HepG2 (cell line): ENCODE measurements around the gene FBF1. TPM values are rescaled to one million over a fixed set of nuclear protein-coding genes. Genes with fewer than 3 reads are reported as not detected.

ENCODE experiments used
- CENPT ChIP-seq: sonication (generic); formaldehyde crosslinking; IDR thresholded peaks from 2 replicates; pipeline ENCODE4 v1.8.0; 2022; ENCODE audit warnings: low read depth, mild to moderate bottlenecking, moderate library complexity, missing genetic modification reagents
- ELF1 ChIP-seq: sonication (generic); formaldehyde crosslinking; IDR thresholded peaks from 2 replicates; pipeline ENCODE4 v1.4.0; 2020; ENCODE audit warnings: missing genetic modification reagents
- FOXJ3 ChIP-seq: sonication (generic); formaldehyde crosslinking; IDR thresholded peaks from 2 replicates; pipeline ENCODE4 v1.4.0; 2020; ENCODE audit warnings: missing genetic modification reagents, mild to moderate bottlenecking, borderline replicate concordance
- MAFF ChIP-seq: IDR thresholded peaks from 2 replicates; pipeline ENCODE4 v1.6.1; 2011; ENCODE audit warnings: low read depth, low read length, improper control_type of control experiment
- NBN ChIP-seq: fragments of 450-650 bp; conservative IDR thresholded peaks from 2 replicates; pipeline ENCODE4 v1.6.1; 2017
- NCOA1 ChIP-seq: sonication (generic); formaldehyde crosslinking; IDR thresholded peaks from 2 replicates; pipeline ENCODE4 v1.9.0; 2021; ENCODE audit warnings: missing genetic modification reagents
- RBFOX2 ChIP-seq: fragments of 200-400 bp; formaldehyde crosslinking; IDR thresholded peaks from 2 replicates; pipeline ENCODE4 v1.6.1; 2017; ENCODE audit warnings: low read depth, mild to moderate bottlenecking, low read length
- RCOR2 ChIP-seq: IDR thresholded peaks from 2 replicates; pipeline ENCODE4 v1.6.1; 2016; ENCODE audit warnings: missing biosample characterization, missing genetic modification reagents
- RELA ChIP-seq: sonication (generic); formaldehyde crosslinking; IDR thresholded peaks from 2 replicates; pipeline ENCODE4 v1.4.0; 2020; ENCODE audit warnings: missing genetic modification reagents
- SCMH1 ChIP-seq: sonication (generic); formaldehyde crosslinking; IDR thresholded peaks from 2 replicates; pipeline ENCODE4 v1.9.0; 2021; ENCODE audit warnings: missing genetic modification reagents, mild to moderate bottlenecking, borderline replicate concordance
- SRSF4 ChIP-seq: fragments of 200-400 bp; formaldehyde crosslinking; IDR thresholded peaks from one replicate; pipeline ENCODE4 v1.6.1; 2018; ENCODE audit warnings: mild to moderate bottlenecking, low read depth, low read length, moderate library complexity; ENCODE audit not compliant: poor library complexity, severe bottlenecking
- ZBTB1 ChIP-seq: sonication (generic); formaldehyde crosslinking; IDR thresholded peaks from 2 replicates; pipeline ENCODE4 v1.4.0; 2020; ENCODE audit warnings: missing genetic modification reagents, borderline replicate concordance
- ZFP36L1 ChIP-seq: sonication (generic); formaldehyde crosslinking; IDR thresholded peaks from 2 replicates; pipeline ENCODE4 v1.8.0; 2022; ENCODE audit warnings: mild to moderate bottlenecking, missing genetic modification reagents, moderate library complexity
- ZNF260 ChIP-seq: sonication (generic); formaldehyde crosslinking; IDR thresholded peaks from 2 replicates; pipeline ENCODE4 v1.4.0; 2020; ENCODE audit warnings: missing genetic modification reagents, low read depth, mild to moderate bottlenecking, borderline replicate concordance
- ZNF263 ChIP-seq: sonication (generic); formaldehyde crosslinking; IDR thresholded peaks from 2 replicates; pipeline ENCODE4 v1.4.0; 2020; ENCODE audit warnings: missing genetic modification reagents
- ZNF33A ChIP-seq: sonication (generic); formaldehyde crosslinking; IDR thresholded peaks from 2 replicates; pipeline ENCODE4 v1.5.1; 2020; ENCODE audit warnings: missing genetic modification reagents, mild to moderate bottlenecking, moderate library complexity, borderline replicate concordance
- ZNF556 ChIP-seq: sonication (generic); formaldehyde crosslinking; IDR thresholded peaks from 2 replicates; pipeline ENCODE4 v1.4.0; 2020; ENCODE audit warnings: mild to moderate bottlenecking, missing genetic modification reagents, borderline replicate concordance
- ZNF569 ChIP-seq: sonication (generic); formaldehyde crosslinking; IDR thresholded peaks from 2 replicates; pipeline ENCODE4 v1.5.0; 2020; ENCODE audit warnings: mild to moderate bottlenecking, missing genetic modification reagents, moderate library complexity, borderline replicate concordance
- ZNF598 ChIP-seq: sonication (generic); formaldehyde crosslinking; IDR thresholded peaks from 2 replicates; pipeline ENCODE4 v1.5.1; 2020; ENCODE audit warnings: mild to moderate bottlenecking, missing genetic modification reagents, borderline replicate concordance
- ZNF768 ChIP-seq: sonication (generic); formaldehyde crosslinking; IDR thresholded peaks from 2 replicates; pipeline ENCODE4 v1.4.0; 2020; ENCODE audit warnings: missing genetic modification reagents
- polyA plus RNA-seq, 8 experiments: library from polyadenylated mRNA; depleted of rRNA in 3 of 8; stranded (reverse) in 7 of 8; unstranded in 1 of 8; fragments of >200 nt; fragmentation: Illumina TruSeq in 4 of 8; extraction: Trizol in 4 of 8; gene quantifications; 2 replicates each; pipeline versions ENCODE4 v1.2.1 to v1.2.3, GENCODE V29; 2011 to 2016; ENCODE audit warnings: low read depth in 4 of 8, missing spikeins in 1 of 8, mixed read lengths in 1 of 8; ENCODE audit not compliant: insufficient read depth in 1 of 8
- total RNA-seq, 5 experiments: library from RNA; depleted of rRNA; stranded (reverse); fragments of >200 nt; fragmentation: Illumina TruSeq; extraction: Trizol; gene quantifications; 2 replicates each; pipeline ENCODE4 v1.2.3, GENCODE V29; 2016; ENCODE audit warnings: low read depth in 1 of 5
- TF ChIP-seq, protein P1 (sequence below): sonication (generic); formaldehyde crosslinking; IDR thresholded peaks from 2 replicates; pipeline ENCODE4 v1.5.0; 2020; ENCODE audit warnings: missing genetic modification reagents
- TF ChIP-seq, protein P2 (sequence below): IDR thresholded peaks from 2 replicates; pipeline ENCODE4 v1.6.1; 2016
- TF ChIP-seq, protein P3 (sequence below): sonication (generic); formaldehyde crosslinking; IDR thresholded peaks from 2 replicates; pipeline ENCODE4 v1.8.1; 2023; ENCODE audit warnings: missing genetic modification reagents, inconsistent platforms, borderline replicate concordance
- TF ChIP-seq, protein P4 (sequence below): sonication (generic); formaldehyde crosslinking; IDR thresholded peaks from 2 replicates; pipeline ENCODE4 v1.4.0; 2020; ENCODE audit warnings: missing genetic modification reagents

Gene FBF1
- total and polyA plus RNA-seq, 2 of the 13 experiments (the other 11 are each of a cell fraction or from before 2014, with no cell fraction given): 2.4 to 8.1 TPM

DNA sequence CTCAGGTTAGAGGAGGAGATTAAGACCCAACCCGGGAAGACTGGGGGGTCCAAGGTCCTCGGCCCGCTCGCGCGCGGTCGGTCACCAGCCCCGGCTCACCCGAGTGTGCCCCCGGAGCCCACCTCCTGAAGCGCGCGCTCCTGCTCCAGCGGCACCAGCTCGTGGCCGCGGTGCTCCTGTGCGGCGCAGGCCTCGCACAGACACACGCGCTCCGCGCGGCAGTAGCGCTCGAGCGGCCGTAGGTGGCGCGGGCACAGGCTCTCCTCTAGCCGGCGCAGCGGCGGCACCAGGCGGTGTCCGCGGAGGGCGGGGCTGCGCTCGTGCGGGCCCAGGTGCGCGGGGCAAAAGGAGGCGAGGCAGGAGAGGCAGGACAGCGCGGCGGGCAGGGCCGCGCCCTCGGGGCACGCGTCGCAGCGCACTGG lies 63.1 kb downstream of the FBF1 start (continued):
- no peak for TF ChIP-seq SRSF4
- TF ChIP-seq ZNF569 (CRISPR knock-in tag): no peak; the same call in 1 of the 2 replicates
- TF ChIP-seq ZNF598 (CRISPR knock-in tag): no peak
- TF ChIP-seq FOXJ3 (CRISPR knock-in tag): no peak
- TF ChIP-seq ZNF260 (CRISPR knock-in tag): no peak
- no peak; the same call in 1 of the 2 replicates for TF ChIP-seq ZFP36L1 (CRISPR knock-in tag)
- TF ChIP-seq, protein P1, sequence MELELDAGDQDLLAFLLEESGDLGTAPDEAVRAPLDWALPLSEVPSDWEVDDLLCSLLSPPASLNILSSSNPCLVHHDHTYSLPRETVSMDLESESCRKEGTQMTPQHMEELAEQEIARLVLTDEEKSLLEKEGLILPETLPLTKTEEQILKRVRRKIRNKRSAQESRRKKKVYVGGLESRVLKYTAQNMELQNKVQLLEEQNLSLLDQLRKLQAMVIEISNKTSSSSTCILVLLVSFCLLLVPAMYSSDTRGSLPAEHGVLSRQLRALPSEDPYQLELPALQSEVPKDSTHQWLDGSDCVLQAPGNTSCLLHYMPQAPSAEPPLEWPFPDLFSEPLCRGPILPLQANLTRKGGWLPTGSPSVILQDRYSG (CRISPR knock-in tag): peak; percentile 75
- TF ChIP-seq, protein P2, sequence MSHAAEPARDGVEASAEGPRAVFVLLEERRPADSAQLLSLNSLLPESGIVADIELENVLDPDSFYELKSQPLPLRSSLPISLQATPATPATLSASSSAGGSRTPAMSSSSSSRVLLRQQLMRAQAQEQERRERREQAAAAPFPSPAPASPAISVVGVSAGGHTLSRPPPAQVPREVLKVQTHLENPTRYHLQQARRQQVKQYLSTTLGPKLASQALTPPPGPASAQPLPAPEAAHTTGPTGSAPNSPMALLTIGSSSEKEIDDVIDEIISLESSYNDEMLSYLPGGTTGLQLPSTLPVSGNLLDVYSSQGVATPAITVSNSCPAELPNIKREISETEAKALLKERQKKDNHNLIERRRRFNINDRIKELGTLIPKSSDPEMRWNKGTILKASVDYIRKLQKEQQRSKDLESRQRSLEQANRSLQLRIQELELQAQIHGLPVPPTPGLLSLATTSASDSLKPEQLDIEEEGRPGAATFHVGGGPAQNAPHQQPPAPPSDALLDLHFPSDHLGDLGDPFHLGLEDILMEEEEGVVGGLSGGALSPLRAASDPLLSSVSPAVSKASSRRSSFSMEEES: no peak
- no peak for TF ChIP-seq ZNF33A (CRISPR knock-in tag)
- peak; percentile 86; the same call in 1 of the 2 replicates for TF ChIP-seq ZNF556
- TF ChIP-seq SCMH1 (CRISPR knock-in tag): no peak
- 0 out of 2 replicates have a peak, but pooled peaks have one; percentile 26 for TF ChIP-seq ZNF768 (CRISPR knock-in tag)
- no peak for TF ChIP-seq RCOR2 (CRISPR knock-in tag)
- no peak for TF ChIP-seq NBN
- TF ChIP-seq MAFF: no peak
- peak; percentile 86 for TF ChIP-seq CENPT (CRISPR knock-in tag)
- TF ChIP-seq, protein P3, sequence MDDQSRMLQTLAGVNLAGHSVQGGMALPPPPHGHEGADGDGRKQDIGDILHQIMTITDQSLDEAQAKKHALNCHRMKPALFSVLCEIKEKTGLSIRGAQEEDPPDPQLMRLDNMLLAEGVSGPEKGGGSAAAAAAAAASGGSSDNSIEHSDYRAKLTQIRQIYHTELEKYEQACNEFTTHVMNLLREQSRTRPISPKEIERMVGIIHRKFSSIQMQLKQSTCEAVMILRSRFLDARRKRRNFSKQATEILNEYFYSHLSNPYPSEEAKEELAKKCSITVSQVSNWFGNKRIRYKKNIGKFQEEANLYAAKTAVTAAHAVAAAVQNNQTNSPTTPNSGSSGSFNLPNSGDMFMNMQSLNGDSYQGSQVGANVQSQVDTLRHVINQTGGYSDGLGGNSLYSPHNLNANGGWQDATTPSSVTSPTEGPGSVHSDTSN (CRISPR knock-in tag): peak; percentile 79; the same call in 1 of the 2 replicates
- peak; percentile 72 for TF ChIP-seq ZNF263
- TF ChIP-seq RELA: no peak
- no peak for TF ChIP-seq NCOA1 (CRISPR knock-in tag)
- TF ChIP-seq ZBTB1 (CRISPR knock-in tag): no peak
- TF ChIP-seq, protein P4, sequence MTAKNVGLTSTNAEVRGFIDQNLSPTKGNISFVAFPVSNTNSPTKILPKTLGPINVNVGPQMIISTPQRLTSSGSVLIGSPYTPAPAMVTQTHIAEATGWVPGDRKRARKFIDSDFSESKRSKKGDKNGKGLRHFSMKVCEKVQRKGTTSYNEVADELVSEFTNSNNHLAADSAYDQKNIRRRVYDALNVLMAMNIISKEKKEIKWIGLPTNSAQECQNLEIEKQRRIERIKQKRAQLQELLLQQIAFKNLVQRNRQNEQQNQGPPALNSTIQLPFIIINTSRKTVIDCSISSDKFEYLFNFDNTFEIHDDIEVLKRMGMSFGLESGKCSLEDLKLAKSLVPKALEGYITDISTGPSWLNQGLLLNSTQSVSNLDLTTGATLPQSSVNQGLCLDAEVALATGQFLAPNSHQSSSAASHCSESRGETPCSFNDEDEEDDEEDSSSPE: peak; percentile 63
- no peak for TF ChIP-seq ELF1 (CRISPR knock-in tag)
- TF ChIP-seq RBFOX2: peak; percentile 98
